Activated T-helper 17 cell treated with anti-CD3 and anti-CD28 coated beads, Interleukin-2, amount 50 U/mL, for 72 hours (primary cell): ENCODE measurements around the gene RAE1. TPM values are rescaled to one million over a fixed set of nuclear protein-coding genes. Genes with fewer than 3 reads are reported as not detected.

Source experiments
- ATAC-seq: fragments of 150-1000 bp; cut with Tn5 transposase; replicated peaks from 2 replicates; pipeline ENCODE4 v1.10.0; 2021; ENCODE audit warnings: mild to moderate bottlenecking, moderate library complexity
- H3K27ac Mint-ChIP-seq: one replicate; pipeline ENCODE4 v1.8.0; 2022; ENCODE audit warnings: mixed read lengths
- H3K27me3 Mint-ChIP-seq: one replicate; pipeline ENCODE4 v1.8.0; 2022; ENCODE audit warnings: mixed read lengths
- H3K36me3 Mint-ChIP-seq: one replicate; pipeline ENCODE4 v1.8.0; 2022; ENCODE audit warnings: low read depth, mild to moderate bottlenecking, mixed read lengths
- H3K4me1 Mint-ChIP-seq: one replicate; pipeline ENCODE4 v1.8.0; 2022; ENCODE audit warnings: mixed read lengths
- H3K4me3 Mint-ChIP-seq: one replicate; pipeline ENCODE4 v1.8.0; 2022; ENCODE audit warnings: mild to moderate bottlenecking, mixed read lengths
- H3K9me3 Mint-ChIP-seq: one replicate; pipeline ENCODE4 v1.8.0; 2022; ENCODE audit warnings: mixed read lengths
- total RNA-seq, 2 donors: library from RNA; stranded (reverse); gene quantifications; one replicate each; pipeline ENCODE4 v1.2.3, GENCODE V29; 2022

RAE1 gene
- total RNA-seq, 2 donors from 2014 or later = 48.3 to 79.7 TPM

DNA sequence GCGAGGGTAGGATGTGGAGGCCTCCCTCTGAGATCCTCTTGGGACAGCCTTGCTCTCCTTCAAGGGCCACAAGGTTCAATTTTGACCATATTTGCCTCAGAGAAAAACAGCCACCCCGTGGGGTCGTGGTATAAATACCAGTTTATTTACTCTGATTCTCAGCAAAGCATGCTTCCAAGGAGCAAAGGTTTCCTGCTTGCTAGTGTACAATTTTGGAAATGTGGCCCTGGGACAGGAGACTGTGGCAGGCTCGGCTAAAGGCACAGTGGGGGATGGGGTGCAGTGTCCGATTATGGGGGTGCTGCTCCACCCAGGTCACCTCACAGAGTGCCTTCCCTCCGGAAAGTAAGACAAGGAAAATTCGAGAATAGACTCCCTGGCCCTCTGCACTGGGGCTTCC is 71.2 kb downstream of the RAE1 start:
- peaks cover 7% of the 10 kb centered on the region for H3K4me1 Mint-ChIP-seq
- H3K9me3 Mint-ChIP-seq = no peaks in the 10 kb centered on the region
- no peaks in the 10 kb centered on the region for H3K36me3 Mint-ChIP-seq
- no peak overlapping the region for H3K27ac Mint-ChIP-seq
- no peak for ATAC-seq
- H3K4me3 Mint-ChIP-seq = no peak overlapping the region
- H3K27me3 Mint-ChIP-seq = no peaks in the 10 kb centered on the region

DNA sequence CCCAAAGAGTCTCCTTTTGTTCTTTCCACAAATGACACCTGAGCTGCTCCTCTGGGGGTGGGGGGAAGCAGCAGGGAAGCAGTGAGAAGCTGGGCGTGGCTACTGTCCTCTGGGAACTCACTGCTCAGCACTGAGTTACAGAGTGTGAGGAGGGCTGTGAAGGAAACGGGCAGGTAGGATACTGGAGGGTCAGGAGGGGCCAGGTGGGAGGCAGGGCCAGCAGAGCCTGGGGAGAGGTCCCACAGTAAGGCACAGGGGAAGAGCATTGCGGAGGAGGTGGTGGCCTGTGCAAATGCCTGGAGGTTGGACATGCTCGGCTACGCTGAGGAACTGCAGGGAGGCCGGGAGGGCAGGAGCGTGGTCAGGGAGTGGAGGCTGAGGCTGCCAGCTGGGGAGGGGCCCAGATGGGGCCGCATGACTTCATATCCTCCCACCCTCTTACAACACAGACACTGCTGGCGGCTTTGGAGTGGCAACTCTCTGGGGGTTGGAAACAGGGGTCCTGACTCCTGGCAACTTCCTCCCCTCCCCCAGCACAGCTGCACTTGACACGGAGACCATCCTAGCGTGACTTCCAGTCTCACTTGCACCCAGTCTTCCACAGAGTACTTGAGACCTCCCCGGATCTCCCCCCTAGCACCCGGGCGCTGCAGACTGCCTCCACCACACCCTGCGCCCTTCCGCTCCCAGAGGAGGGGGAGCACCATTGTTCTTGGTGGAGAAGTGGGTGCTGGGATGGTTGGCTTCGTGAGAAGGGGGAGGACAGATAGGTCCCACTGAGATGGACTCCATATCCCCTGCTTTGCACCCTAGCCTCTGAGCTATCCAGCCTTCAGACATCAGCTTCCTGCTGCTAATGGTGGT is 74.3 kb downstream of the RAE1 start:
- no peaks in the 10 kb centered on the region for H3K9me3 Mint-ChIP-seq
- ATAC-seq = no peak
- H3K27ac Mint-ChIP-seq = no peak overlapping the region
- H3K4me3 Mint-ChIP-seq = no peak overlapping the region
- H3K4me1 Mint-ChIP-seq = peaks cover 15% of the 10 kb centered on the region
- H3K27me3 Mint-ChIP-seq = no peaks in the 10 kb centered on the region
- no peaks in the 10 kb centered on the region for H3K36me3 Mint-ChIP-seq

DNA sequence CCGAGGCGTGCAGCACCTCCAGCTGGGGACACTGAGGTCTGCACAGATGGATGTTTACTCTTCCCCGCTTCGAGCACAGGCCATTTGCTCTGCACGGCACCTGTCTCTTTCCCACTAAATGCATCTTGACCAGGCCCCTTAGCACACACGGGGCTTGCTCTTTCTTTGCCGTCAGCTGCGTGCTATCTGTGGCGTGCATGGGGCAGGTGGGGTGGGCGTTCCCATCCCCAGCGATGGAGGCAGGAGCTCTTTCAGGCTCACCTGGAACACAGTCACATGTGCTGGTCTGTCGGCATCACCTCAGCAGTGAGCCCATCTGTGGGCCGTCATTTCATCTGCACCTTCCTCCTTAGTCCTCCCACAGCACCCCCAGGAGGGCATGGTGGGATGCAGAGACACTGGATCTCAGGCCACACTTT is 75.2 kb downstream of the RAE1 start:
- no peak for ATAC-seq
- no peaks in the 10 kb centered on the region for H3K9me3 Mint-ChIP-seq
- peaks cover 15% of the 10 kb centered on the region for H3K4me1 Mint-ChIP-seq
- H3K36me3 Mint-ChIP-seq = no peaks in the 10 kb centered on the region
- H3K4me3 Mint-ChIP-seq = no peak overlapping the region
- H3K27ac Mint-ChIP-seq = no peak overlapping the region
- H3K27me3 Mint-ChIP-seq = no peaks in the 10 kb centered on the region

DNA sequence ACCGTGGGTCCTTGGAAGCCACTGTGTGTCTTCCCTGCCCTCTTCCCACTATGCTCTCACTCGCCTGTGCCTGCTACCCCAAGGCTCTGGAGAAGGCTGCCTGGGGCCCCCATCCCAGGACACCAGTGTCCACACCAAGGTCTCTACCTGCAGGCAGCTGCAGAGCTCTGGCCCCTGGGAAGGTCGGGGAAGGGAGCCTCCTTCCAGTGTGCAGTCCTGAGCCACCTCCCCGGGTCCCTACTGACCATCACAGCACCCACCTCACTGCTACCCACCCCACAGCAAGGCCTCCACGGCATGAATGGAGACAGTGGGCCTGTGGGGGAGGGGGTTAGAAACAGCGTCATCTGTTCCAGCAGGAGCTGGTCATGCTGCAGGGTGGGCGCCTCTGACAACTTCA is 75.8 kb downstream of the RAE1 start:
- Mint-ChIP-seq H3K36me3 (no peaks in the 10 kb centered on the region), H3K27me3 (no peaks in the 10 kb centered on the region), H3K9me3 (no peaks in the 10 kb centered on the region), H3K4me3 (no peak overlapping the region), H3K27ac (no peak overlapping the region), H3K4me1 (peaks cover 15% of the 10 kb centered on the region)
- ATAC-seq = no peak

DNA sequence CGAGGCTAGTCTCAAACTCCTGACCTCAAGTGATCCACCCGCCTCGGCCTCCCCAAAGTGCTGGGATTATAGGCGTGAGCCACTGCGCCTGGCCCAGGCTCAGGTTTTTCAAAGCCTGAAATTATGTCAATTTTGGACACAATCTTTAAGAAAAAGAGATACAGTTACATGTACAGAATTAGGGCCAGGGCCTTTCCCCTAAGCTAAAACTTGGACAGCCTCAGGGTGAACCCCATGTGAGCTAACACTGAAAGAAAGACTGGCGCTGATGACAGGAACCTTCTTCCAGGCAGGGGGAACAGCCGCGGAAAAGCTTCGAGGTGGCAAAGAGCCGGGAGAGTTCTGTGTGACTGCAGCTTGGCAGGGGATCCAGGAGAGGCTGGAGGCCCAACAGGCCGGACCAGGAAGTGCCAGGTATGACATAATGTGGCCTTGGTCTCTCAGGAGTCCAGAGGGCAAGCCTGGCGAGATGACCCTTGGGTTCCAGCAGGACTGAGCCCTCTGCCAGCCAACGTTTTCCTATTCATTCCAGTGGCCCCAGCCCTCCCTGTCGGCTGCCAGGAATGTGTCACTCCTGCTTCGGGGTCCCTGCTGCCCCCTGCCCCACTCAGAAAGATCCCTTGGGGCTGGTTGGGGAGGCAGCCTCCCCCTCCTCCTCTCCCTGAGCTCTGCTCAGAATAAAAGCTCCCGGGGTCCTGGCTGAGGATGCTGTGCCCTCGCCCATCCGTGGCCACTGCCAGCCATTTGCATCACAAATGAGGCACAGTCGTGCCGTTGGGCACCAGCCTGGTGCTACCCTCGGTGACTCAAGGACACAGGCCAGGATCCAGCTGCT is 77.5 kb downstream of the RAE1 start:
- H3K27me3 Mint-ChIP-seq = no peaks in the 10 kb centered on the region
- no peaks in the 10 kb centered on the region for H3K9me3 Mint-ChIP-seq
- H3K4me1 Mint-ChIP-seq = peaks cover 26% of the 10 kb centered on the region
- ATAC-seq = no peak
- no peaks in the 10 kb centered on the region for H3K36me3 Mint-ChIP-seq
- no peak overlapping the region for H3K4me3 Mint-ChIP-seq
- no peak overlapping the region for H3K27ac Mint-ChIP-seq

Other genes starting within 250 kb of the RAE1 start
- gene BMP7, start 84.6 kb upstream of the RAE1 start, total RNA-seq = not detected
- not detected for gene SPO11, start 21.5 kb upstream of the RAE1 start, total RNA-seq
- 10 to 100 TPM; 63.0 to 64.3 TPM for gene RBM38, start 40.1 kb downstream of the RAE1 start, total RNA-seq
- gene CTCFL, start 173.9 kb downstream of the RAE1 start, total RNA-seq = not detected
- gene PCK1, start 209.9 kb downstream of the RAE1 start, total RNA-seq = not detected